BE2C (cell line): ENCODE measurements around the gene VIPR1.

Experiments
- DNase-seq: peaks from one replicate; pipeline ENCODE4 v3.0.0-alpha.2; 2020
- H3K27me3 ChIP-seq: fragments of 250-450 bp; sonication (Bioruptor Pico); 2 replicates; pipeline ENCODE4 v1.5.1; 2020; ENCODE audit warnings: mild to moderate bottlenecking
- H3K36me3 ChIP-seq: fragments of 250-450 bp; sonication (Bioruptor Pico); 2 replicates; pipeline ENCODE4 v1.5.1; 2020; ENCODE audit warnings: mild to moderate bottlenecking
- H3K4me1 ChIP-seq: fragments of 250-450 bp; sonication (Bioruptor Pico); 2 replicates; pipeline ENCODE4 v1.5.1; 2020
- H3K4me3 ChIP-seq: 2 replicates; pipeline ENCODE4 v1.5.1; 2011; ENCODE audit warnings: low read depth, low read length
- H3K9me3 ChIP-seq: fragments of 250-450 bp; sonication (Bioruptor Pico); 2 replicates; pipeline ENCODE4 v1.5.1; 2020
- TF ChIP-seq, protein P1 (sequence below): IDR thresholded peaks from 2 replicates; pipeline ENCODE4 v1.5.1; 2012; ENCODE audit warnings: mild to moderate bottlenecking, low read depth, low read length

VIPR1 gene

GRCh38 chr3:42486814-42487565, 15.5 kb upstream of the VIPR1 start:
- H3K9me3 ChIP-seq: no peaks in the 10 kb centered on the region
- no peaks in the 10 kb centered on the region for H3K27me3 ChIP-seq
- no peak for DNase-seq
- H3K4me1 ChIP-seq: no peaks in the 10 kb centered on the region
- H3K36me3 ChIP-seq: no peaks in the 10 kb centered on the region
- TF ChIP-seq, protein P1, sequence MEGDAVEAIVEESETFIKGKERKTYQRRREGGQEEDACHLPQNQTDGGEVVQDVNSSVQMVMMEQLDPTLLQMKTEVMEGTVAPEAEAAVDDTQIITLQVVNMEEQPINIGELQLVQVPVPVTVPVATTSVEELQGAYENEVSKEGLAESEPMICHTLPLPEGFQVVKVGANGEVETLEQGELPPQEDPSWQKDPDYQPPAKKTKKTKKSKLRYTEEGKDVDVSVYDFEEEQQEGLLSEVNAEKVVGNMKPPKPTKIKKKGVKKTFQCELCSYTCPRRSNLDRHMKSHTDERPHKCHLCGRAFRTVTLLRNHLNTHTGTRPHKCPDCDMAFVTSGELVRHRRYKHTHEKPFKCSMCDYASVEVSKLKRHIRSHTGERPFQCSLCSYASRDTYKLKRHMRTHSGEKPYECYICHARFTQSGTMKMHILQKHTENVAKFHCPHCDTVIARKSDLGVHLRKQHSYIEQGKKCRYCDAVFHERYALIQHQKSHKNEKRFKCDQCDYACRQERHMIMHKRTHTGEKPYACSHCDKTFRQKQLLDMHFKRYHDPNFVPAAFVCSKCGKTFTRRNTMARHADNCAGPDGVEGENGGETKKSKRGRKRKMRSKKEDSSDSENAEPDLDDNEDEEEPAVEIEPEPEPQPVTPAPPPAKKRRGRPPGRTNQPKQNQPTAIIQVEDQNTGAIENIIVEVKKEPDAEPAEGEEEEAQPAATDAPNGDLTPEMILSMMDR: no peak
- no peak overlapping the region for H3K4me3 ChIP-seq

DNA sequence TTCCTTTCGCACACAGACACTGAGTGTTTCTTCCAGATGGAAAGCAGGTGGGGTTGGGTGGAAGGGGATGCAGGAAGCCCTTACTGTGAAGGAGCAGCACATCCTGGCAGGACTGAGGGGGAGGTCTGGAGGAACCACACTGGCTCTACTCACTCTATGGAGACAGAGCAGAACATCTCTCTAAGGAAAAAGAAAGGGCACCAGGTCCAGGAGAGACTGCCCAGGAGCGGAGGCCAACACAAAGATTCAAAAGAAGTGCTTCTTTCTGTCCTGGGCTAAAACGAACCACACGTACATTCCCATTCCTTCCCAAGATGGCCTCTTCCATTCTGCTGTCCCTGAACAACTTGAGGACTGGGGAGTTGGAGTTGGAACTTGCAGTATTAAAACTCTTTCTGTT, 13.8 kb upstream of the VIPR1 start:
- no peak for DNase-seq
- H3K4me1 ChIP-seq: no peaks in the 10 kb centered on the region
- H3K36me3 ChIP-seq: no peaks in the 10 kb centered on the region
- H3K4me3 ChIP-seq: no peak overlapping the region
- TF ChIP-seq, protein P1: no peak
- H3K9me3 ChIP-seq: no peaks in the 10 kb centered on the region
- no peaks in the 10 kb centered on the region for H3K27me3 ChIP-seq

DNA sequence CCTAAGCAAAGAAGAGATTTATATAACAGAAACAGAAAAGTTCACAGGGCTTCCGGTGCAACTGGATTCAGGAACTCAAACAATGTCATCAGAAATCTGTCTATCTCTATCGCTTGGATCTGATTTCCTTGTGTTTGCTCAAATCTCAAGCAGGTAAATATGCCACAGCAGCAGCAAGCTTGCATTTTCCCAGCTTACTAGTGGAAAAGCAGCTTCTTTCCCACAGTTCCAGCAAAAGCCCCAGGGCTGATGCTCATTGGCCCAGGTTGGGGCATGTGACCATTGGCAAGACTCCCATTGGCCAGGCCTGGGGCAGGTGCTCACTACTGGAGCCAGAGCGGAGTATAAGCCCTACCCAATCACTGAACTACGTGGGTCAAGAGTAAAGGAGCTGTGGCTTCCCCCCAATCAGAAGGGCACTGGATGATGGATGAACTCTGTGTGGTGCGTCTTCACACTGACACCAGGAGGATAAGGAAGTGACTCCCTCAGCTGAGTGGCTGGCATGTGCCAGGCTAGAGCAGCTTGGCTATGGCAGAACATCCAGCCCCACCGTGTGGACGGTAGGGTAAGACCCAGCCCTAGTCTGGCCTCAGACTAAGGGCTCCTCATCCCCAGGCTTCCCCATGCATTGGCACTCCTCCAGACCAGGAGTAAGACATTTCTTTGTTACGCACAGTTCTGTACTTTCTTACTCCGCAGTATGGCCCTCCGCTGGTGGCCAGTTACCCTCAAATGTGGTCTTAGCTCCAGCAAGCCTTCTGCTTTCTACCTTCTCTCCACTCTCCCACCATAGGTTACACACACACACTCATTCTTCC, 13.1 kb upstream of the VIPR1 start:
- no peak overlapping the region for H3K4me3 ChIP-seq
- no peaks in the 10 kb centered on the region for H3K27me3 ChIP-seq
- H3K4me1 ChIP-seq: no peaks in the 10 kb centered on the region
- no peaks in the 10 kb centered on the region for H3K9me3 ChIP-seq
- H3K36me3 ChIP-seq: no peaks in the 10 kb centered on the region
- TF ChIP-seq, protein P1: no peak
- no peak for DNase-seq

DNA sequence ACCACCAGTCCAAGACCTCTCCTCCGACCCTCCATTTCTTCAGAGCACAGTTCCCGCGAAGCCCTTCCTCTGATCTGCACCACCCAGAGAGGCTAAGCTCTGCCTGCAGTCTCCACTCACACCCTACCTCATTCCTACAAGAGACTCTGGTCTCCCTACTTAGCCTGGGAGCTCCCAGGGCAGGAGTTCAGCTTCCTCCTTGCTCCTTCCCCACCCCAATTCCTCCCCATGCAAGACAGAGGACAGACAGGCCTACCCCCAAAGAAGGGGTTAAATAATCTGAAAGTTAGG, 12.6 kb upstream of the VIPR1 start:
- H3K36me3 ChIP-seq: no peaks in the 10 kb centered on the region
- H3K4me3 ChIP-seq: no peak overlapping the region
- TF ChIP-seq, protein P1: no peak
- no peaks in the 10 kb centered on the region for H3K27me3 ChIP-seq
- H3K9me3 ChIP-seq: no peaks in the 10 kb centered on the region
- no peaks in the 10 kb centered on the region for H3K4me1 ChIP-seq
- no peak for DNase-seq

DNA sequence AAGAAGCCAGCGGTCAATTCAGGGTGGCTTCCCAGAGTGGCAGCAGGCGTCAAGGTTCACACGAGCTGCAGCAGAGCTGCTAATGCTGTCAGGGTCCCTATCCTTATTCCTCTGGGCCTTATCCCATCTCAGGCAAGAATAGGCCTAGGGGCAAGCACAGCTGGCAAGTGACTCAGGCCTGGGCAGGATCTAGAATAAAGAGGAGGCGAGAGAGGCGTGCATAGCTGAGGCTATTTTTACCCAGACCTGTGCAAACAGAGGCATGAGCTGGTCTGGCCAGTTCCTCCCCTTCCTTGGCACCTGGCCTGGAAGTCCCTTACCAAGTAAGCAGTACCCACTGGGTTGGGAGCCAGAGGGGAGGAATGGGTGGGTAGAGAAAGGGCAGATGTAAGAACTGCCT, 12.2 kb upstream of the VIPR1 start:
- no peak for DNase-seq
- H3K36me3 ChIP-seq: no peaks in the 10 kb centered on the region
- no peak overlapping the region for H3K4me3 ChIP-seq
- TF ChIP-seq, protein P1: no peak
- no peaks in the 10 kb centered on the region for H3K4me1 ChIP-seq
- H3K9me3 ChIP-seq: no peaks in the 10 kb centered on the region
- H3K27me3 ChIP-seq: no peaks in the 10 kb centered on the region
